Activated CD8-positive, alpha-beta memory T cell treated with anti-CD3 and anti-CD28 coated beads, Interleukin-2, amount 50 U/mL, for 48 hours (primary cell): ENCODE data around the gene ARHGAP23.
A peak's percentile ranks its signal among the peaks of the same experiment; 100 is the strongest.
"Not testable (repeated sequence)": the region's sequence is repeated elsewhere in the genome, so short reads cannot be mapped to it uniquely, and the experiment has no call there.

Experiments used
- DNase-seq: peaks from one replicate; pipeline ENCODE4 v3.0.0-alpha.2; 2020

Gene ARHGAP23

GRCh38 chr17:38464723-38465390, 36.6 kb downstream of the ARHGAP23 start:
- DNase-seq, result no peak

GRCh38 chr17:38465391-38466345, 37.4 kb downstream of the ARHGAP23 start:
- DNase-seq, result no peak

DNA sequence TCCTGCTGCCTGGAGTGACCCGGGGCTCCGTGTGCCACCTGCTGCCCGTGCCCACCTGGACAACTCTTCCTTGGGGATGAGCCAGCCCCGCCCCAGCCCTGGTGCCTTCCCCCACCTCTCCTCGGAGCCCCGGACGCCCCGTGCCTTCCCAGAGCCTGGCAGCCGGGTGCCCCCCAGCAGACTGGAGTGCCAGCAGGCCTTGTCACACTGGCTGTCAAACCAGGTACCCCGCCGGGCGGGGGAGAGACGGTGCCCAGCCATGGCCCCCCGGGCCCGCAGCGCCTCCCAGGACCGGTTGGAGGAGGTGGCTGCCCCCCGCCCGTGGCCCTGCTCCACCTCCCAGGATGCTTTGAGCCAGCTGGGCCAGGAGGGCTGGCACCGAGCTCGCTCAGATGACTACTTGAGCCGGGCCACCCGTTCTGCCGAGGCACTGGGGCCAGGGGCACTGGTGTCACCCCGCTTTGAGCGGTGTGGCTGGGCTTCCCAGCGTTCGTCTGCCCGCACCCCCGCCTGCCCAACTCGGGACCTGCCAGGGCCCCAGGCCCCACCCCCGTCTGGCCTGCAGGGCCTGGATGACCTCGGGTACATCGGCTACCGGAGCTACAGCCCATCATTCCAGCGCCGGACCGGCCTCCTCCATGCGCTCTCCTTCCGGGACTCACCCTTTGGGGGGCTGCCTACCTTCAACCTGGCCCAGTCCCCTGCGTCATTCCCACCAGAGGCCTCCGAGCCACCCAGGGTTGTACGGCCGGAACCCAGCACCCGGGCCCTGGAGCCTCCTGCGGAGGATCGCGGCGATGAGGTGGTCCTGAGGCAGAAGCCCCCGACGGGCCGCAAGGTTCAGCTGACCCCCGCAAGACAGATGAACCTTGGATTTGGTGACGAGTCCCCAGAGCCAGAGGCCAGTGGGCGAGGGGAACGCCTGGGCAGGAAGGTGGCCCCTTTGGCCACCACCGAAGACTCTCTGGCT, 38.4 kb downstream of the ARHGAP23 start:
- DNase-seq, result no peak

GRCh38 chr17:38467491-38467890, 39.2 kb downstream of the ARHGAP23 start:
- no peak for DNase-seq

DNA sequence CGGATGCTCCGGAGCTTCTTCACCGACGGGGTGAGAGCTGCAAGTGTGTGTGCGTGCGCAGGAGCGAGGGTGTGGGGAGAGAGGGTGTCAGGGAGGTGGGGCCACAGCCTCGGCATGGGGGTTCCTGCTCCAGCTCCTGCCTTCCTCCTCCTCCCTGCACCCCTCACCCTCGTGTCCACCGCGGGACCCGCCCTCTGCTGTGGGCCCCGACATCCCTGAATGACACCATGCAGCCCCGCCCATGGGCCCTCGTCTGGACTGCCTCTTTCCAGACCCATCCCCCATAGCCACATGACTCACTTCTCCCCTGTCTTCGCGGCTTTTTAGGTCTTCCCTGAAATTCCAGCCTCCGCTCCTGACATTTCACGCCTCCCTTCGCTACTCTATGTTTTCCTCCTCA, 41.6 kb downstream of the ARHGAP23 start:
- DNase-seq, result no peak

- DNase-seq, result not testable (repeated sequence)
Measured at GRCh38 chr17:38471253-38471652, 43.0 kb downstream of the ARHGAP23 start.

GRCh38 chr17:38474666-38475065, 46.4 kb downstream of the ARHGAP23 start:
- not testable (repeated sequence) for DNase-seq

DNA sequence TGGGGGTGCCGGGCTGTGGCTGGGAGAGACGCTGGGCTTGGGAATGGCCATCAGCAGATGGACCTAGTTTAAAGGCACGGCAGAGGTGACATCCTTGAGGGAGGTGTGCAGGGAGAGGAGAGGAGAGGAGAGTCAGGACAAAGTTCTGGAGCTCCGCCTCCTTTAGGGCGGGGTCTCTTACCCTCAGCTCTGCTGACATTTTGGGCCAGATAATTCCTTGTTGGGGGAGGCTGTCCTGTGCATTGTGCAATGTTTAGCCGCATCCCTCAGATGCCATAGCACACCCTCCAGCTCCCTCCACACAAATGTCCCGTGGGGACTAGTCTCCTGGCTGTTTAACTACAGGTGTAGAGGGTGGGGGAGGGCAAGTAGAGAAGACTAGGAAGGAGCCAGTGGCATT, 48.3 kb downstream of the ARHGAP23 start:
- no peak for DNase-seq

DNA sequence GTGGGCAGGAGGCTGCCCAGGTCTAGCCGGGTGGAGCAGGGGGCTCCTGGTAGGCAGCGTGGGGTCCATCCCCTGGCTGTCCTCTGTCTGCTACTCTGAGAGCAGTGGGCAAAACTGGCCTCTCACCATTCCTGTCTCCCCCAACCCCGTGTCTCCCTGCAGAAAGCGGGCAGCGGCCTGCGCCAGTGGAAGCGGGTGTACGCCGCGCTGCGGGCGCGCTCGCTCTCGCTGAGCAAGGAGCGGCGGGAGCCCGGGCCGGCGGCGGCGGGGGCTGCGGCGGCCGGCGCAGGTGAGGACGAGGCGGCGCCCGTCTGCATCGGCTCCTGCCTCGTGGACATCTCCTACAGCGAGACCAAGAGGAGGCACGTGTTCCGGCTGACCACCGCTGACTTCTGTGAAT, 49.2 kb downstream of the ARHGAP23 start:
- DNase-seq, result not testable (repeated sequence)

GRCh38 chr17:38477951-38478350, 49.7 kb downstream of the ARHGAP23 start:
- not testable (repeated sequence) for DNase-seq

GRCh38 chr17:38478667-38479066, 50.4 kb downstream of the ARHGAP23 start:
- DNase-seq, result not testable (repeated sequence)

GRCh38 chr17:38482039-38482699, 53.9 kb downstream of the ARHGAP23 start:
- DNase-seq, result not testable (repeated sequence)

- DNase-seq, result not testable (repeated sequence)
Measured at GRCh38 chr17:38482700-38483043, 54.4 kb downstream of the ARHGAP23 start.

DNA sequence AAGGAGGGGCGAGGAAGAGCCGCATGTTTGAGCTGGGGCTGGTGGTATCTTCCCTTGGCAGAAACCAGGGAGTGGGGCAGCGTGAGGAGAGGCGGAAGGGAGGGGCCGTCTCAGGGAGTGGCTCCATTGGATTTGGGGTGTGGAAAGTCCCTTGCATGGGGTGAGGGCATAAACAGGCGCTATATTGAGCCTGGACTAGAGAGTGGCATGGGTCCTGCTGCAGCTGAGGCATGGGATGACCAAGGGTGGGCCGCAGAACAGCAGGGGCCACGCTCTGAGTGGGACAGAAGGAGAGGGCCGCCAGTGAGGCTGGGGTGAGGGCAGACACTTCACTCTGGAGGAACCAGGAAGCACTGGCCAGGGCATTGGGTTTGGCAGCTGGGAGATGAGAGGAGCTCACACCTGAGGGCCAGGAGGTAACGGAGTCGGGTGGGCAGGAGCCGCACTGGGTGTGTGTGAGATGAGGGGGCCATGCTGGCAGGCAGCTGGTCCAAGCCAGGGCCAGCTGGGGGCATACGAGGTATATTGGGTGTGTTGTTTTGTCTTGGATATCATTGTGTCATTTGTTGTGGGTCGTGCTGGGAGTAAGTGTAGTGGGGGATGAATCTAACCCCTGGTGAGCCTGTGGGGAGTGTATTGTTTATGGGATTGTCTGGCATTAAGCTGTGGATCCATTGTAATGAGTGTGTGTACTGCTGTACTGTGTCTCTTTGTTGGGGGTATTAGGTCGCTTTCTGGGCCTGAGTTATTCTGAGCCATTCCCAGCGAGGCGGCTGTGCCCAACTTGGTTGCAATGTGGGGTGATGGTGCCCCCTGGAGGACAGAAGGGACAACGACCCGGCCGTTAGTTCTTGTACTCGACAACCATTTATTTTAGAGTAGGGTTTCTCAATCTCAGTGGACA, 56.2 kb downstream of the ARHGAP23 start:
- peak; percentile 85 for DNase-seq

DNA sequence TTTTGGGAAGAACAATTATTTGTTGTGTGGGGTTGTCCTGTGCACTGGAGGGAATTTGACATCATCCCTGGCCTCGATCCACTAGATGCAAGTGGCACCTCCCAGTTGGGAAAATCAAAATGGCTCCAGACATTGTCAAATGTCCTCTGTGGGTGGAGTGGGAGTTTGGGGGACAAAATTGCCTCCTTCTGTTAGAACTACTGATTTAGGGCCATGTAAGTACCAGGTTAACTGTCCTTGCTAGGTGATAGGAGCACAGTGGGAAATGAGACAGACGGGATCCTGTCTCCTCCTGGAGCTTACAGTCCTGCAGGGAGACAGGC, 56.8 kb downstream of the ARHGAP23 start:
- no peak for DNase-seq

DNA sequence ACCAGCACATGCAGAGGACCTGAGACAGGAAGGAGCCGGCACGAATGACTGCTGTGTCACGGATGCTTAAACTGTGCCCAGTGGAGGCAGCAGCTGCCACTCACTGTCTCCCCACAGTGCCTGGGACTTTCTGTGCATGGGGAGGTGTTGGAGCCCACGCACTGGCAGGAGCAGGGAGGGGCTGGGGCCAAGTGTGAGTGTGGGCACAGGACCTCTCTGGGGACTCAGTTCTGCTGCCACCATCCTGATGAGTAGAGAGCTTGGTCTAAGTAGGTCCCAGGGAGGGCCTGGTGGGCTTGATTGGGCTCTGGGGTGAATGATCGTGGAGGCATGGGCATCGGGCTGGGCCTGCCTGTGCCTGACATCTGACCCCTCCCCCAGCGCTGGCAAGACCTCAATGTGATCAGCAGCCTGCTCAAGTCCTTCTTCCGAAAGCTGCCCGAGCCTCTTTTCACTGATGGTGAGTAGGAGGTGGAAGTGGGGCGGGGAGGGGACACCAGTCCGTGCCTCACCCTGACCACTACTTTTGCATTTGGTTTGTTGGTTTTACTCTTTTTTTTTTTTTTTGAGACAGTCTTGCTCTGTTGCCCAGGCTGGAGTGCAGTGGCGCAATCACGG, 57.5 kb downstream of the ARHGAP23 start:
- not testable (repeated sequence) for DNase-seq

DNA sequence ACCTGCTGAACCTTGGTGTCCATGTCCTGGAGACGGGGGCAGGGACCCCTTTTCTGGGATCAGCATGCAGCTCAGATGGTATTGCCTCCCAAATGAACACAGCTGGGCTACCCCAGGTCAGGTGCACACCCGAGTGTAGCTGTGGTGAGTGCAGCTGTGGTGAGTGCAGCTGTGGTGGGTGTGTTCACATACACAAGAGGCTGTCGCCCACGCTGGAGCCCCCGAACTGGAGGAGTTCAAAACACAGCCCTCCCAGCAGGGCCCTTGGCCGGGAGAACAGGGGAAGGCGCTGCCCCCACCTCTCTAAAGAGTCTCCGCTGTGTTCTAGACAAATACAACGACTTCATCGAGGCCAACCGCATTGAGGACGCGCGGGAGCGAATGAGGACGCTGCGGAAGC, 61.5 kb downstream of the ARHGAP23 start:
- DNase-seq, result not testable (repeated sequence)

DNA sequence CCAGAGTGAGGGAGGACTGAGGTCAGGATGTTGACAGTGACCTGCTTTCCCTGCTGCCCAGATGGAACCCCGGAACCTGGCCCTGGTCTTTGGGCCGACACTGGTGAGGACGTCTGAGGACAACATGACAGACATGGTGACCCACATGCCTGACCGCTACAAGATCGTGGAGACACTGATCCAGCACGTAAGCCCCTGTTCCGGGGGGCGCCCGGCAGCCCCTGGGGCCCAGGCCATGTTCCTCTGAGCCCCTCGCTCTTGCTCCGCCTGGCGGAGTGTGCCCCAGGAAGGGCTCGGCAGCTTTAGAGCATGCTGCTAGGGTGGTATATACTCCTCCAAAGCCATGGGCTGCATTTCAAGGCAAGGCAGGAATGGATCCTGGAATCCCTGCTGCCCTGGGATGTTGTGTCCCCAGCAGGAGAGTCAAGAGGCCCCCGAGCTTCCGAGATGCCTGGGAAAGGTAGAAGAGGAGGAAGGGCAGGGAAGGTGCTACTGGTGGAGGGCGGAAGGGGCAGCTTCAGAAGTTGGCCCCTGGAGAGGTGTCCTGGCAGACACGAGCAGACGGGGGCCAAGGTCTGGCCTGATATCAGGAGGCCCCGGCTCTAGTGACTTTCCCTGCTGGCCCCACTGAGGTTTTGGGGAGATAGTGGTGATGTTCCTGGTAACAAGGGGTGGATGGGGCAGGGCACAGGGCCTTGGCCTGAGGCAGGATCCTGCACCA, 63.2 kb downstream of the ARHGAP23 start:
- DNase-seq, result not testable (repeated sequence)

DNA sequence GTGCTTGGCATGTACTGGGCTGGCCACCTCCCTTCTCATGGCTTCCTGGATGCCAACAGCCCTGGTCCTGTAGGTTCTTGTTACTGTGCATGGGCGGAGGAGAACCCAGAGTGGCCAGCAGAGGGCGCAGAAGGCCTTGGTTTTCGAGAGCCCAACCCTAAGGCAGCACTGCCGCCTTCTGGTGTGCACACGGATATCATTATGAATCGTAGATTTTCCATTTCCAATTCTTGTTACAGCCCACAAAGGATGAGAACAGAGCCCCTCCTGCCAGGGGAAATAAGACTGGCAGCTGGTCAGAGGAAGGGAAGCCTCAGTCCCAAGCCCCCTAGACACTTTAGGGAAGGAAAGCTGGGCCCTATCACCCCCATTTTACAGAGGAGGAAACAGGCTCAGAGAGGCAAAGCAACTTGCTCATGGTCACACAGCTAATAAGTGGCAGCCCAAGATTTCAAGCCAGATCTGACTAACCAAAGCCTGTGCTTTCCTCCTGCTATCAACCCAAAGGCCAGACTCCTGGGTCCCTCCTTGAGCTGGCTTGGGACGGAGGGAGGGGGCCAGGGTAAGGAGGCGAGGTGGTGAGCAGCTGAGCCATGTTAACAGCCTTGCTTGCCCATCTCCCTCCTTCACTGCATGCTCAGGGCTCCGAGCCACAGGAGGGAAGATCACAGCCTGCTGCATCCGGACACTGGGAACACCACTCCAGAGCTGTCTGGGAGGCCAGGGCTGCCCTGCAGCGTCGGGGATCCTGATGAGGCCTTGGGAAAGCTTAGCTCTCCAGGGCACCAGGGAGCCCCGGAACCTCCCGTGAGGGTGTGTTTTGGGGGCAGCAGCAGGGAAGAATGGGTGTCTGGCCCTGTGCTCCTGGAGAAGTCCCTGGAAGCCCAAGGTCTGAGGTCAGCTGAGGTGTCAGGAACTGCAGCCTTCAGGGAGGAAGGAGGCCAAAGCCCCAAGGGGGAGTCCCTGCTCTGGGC, 64.1 kb downstream of the ARHGAP23 start:
- peak; percentile 97 for DNase-seq
